ENCODE measurements around the gene FRAT2. TPM values are rescaled to one million over a fixed set of nuclear protein-coding genes. Genes with fewer than 3 reads are reported as not detected.

The FRAT2 gene
- 9.0 TPM for polyA plus RNA-seq (2013, experiment 1 of 2)
- polyA plus RNA-seq (2013, experiment 2 of 2), result 8.0 TPM

- 0% methylated on average over 66 to 83 of the region's 103 CpGs for WGBS, 2 experiments (ENCODE audit: insufficient coverage in 2 of 2)
- Histone ChIP-seq H3K36me3 (ENCODE audit: control insufficient read depth, insufficient read depth, low read length) (peaks cover 9% of the 10 kb centered on the region), H3K4me3 (ENCODE audit: extremely low read depth, insufficient read depth, low read length, poor library complexity, severe bottlenecking) (peak within 1 kb of the TSS; percentile 63), H3K4me1 (ENCODE audit: control insufficient read depth, insufficient read depth, low read length, poor library complexity, severe bottlenecking) (peaks cover 15% of the 10 kb centered on the region), H3K9me3 (ENCODE audit: control insufficient read depth, low read length) (no peaks in the 10 kb centered on the region), H3K27ac (ENCODE audit: low read depth, low read length, severe bottlenecking) (peak within 1 kb of the TSS; percentile 99)
These were observed at the start of gene FRAT2 for GRCh38 chr10:97334370-97335175. FRAT2 (minus strand) TSS chr10:97334729; CDS start chr10:97334572, 157 bp downstream.

- peaks cover 68% of the 10 kb centered on the region for H3K36me3 ChIP-seq (ENCODE audit: control insufficient read depth, insufficient read depth, low read length)
- H3K27ac ChIP-seq (ENCODE audit: low read depth, low read length, severe bottlenecking), result no peak overlapping the region
- no peak overlapping the region for H3K4me3 ChIP-seq (ENCODE audit: extremely low read depth, insufficient read depth, low read length, poor library complexity, severe bottlenecking)
- H3K9me3 ChIP-seq (ENCODE audit: control insufficient read depth, low read length), result no peaks in the 10 kb centered on the region
- 96 to 100% methylated on average over 3 to 4 of the region's 5 CpGs for WGBS, 2 experiments (ENCODE audit: insufficient coverage in 2 of 2)
- no peaks in the 10 kb centered on the region for H3K4me1 ChIP-seq (ENCODE audit: control insufficient read depth, insufficient read depth, low read length, poor library complexity, severe bottlenecking)
These were observed 49.6 kb upstream of the FRAT2 start for GRCh38 chr10:97384156-97384555.

GRCh38 chr10:97383159-97383558, 48.6 kb upstream of the FRAT2 start:
- Histone ChIP-seq H3K27ac (ENCODE audit: low read depth, low read length, severe bottlenecking) (no peak overlapping the region), H3K9me3 (ENCODE audit: control insufficient read depth, low read length) (no peaks in the 10 kb centered on the region), H3K36me3 (ENCODE audit: control insufficient read depth, insufficient read depth, low read length) (peaks cover 70% of the 10 kb centered on the region), H3K4me1 (ENCODE audit: control insufficient read depth, insufficient read depth, low read length, poor library complexity, severe bottlenecking) (no peaks in the 10 kb centered on the region), H3K4me3 (ENCODE audit: extremely low read depth, insufficient read depth, low read length, poor library complexity, severe bottlenecking) (no peak overlapping the region)
- WGBS, 2 experiments (ENCODE audit: insufficient coverage in 2 of 2), result 94 to 98% methylated on average over 4 to 5 of the region's 7 CpGs

- H3K36me3 ChIP-seq (ENCODE audit: control insufficient read depth, insufficient read depth, low read length), result peaks cover 74% of the 10 kb centered on the region
- 76 to 86% methylated on average over 5 to 8 of the region's 8 CpGs for WGBS, 2 experiments (ENCODE audit: insufficient coverage in 2 of 2)
- H3K4me3 ChIP-seq (ENCODE audit: extremely low read depth, insufficient read depth, low read length, poor library complexity, severe bottlenecking), result no peak overlapping the region
- H3K27ac ChIP-seq (ENCODE audit: low read depth, low read length, severe bottlenecking), result no peak overlapping the region
- H3K4me1 ChIP-seq (ENCODE audit: control insufficient read depth, insufficient read depth, low read length, poor library complexity, severe bottlenecking), result no peaks in the 10 kb centered on the region
- H3K9me3 ChIP-seq (ENCODE audit: control insufficient read depth, low read length), result no peaks in the 10 kb centered on the region
These were observed 47.1 kb upstream of the FRAT2 start for GRCh38 chr10:97381626-97382025.

- H3K4me3 ChIP-seq (ENCODE audit: extremely low read depth, insufficient read depth, low read length, poor library complexity, severe bottlenecking), result no peak overlapping the region
- H3K4me1 ChIP-seq (ENCODE audit: control insufficient read depth, insufficient read depth, low read length, poor library complexity, severe bottlenecking), result no peaks in the 10 kb centered on the region
- peaks cover 72% of the 10 kb centered on the region for H3K36me3 ChIP-seq (ENCODE audit: control insufficient read depth, insufficient read depth, low read length)
- H3K9me3 ChIP-seq (ENCODE audit: control insufficient read depth, low read length), result no peaks in the 10 kb centered on the region
- no peak overlapping the region for H3K27ac ChIP-seq (ENCODE audit: low read depth, low read length, severe bottlenecking)
- WGBS, 2 experiments (ENCODE audit: insufficient coverage in 2 of 2), result 95 to 96% methylated on average over 7 of the region's 8 CpGs
These were observed 46.0 kb upstream of the FRAT2 start for GRCh38 chr10:97380516-97380915.

- no peaks in the 10 kb centered on the region for H3K9me3 ChIP-seq (ENCODE audit: control insufficient read depth, low read length)
- whole genome bisulfite sequencing, 2 experiments (ENCODE audit: insufficient coverage in 2 of 2), result 89 to 93% methylated on average over 12 to 14 of the region's 15 CpGs
- H3K36me3 ChIP-seq (ENCODE audit: control insufficient read depth, insufficient read depth, low read length), result peaks cover 70% of the 10 kb centered on the region
These were observed 44.7 kb upstream of the FRAT2 start for GRCh38 chr10:97378933-97379921.

GRCh38 chr10:97376413-97376812, 41.9 kb upstream of the FRAT2 start:
- H3K36me3 ChIP-seq (ENCODE audit: control insufficient read depth, insufficient read depth, low read length), result peaks cover 89% of the 10 kb centered on the region
- H3K4me1 ChIP-seq (ENCODE audit: control insufficient read depth, insufficient read depth, low read length, poor library complexity, severe bottlenecking), result no peaks in the 10 kb centered on the region
- no peak overlapping the region for H3K4me3 ChIP-seq (ENCODE audit: extremely low read depth, insufficient read depth, low read length, poor library complexity, severe bottlenecking)
- 88 to 94% methylated on average over 3 of the region's 6 CpGs for WGBS, 2 experiments (ENCODE audit: insufficient coverage in 2 of 2)
- no peaks in the 10 kb centered on the region for H3K9me3 ChIP-seq (ENCODE audit: control insufficient read depth, low read length)
- no peak overlapping the region for H3K27ac ChIP-seq (ENCODE audit: low read depth, low read length, severe bottlenecking)

More at GRCh38 chr10:97378933-97379921, 44.7 kb upstream of the FRAT2 start:
- no peak overlapping the region for H3K27ac ChIP-seq (ENCODE audit: low read depth, low read length, severe bottlenecking)
- H3K4me1 ChIP-seq (ENCODE audit: control insufficient read depth, insufficient read depth, low read length, poor library complexity, severe bottlenecking), result no peaks in the 10 kb centered on the region
- H3K4me3 ChIP-seq (ENCODE audit: extremely low read depth, insufficient read depth, low read length, poor library complexity, severe bottlenecking), result no peak overlapping the region

- Histone ChIP-seq H3K4me1 (ENCODE audit: control insufficient read depth, insufficient read depth, low read length, poor library complexity, severe bottlenecking) (no peaks in the 10 kb centered on the region), H3K36me3 (ENCODE audit: control insufficient read depth, insufficient read depth, low read length) (peaks cover 92% of the 10 kb centered on the region), H3K27ac (ENCODE audit: low read depth, low read length, severe bottlenecking) (no peak overlapping the region), H3K4me3 (ENCODE audit: extremely low read depth, insufficient read depth, low read length, poor library complexity, severe bottlenecking) (no peak overlapping the region), H3K9me3 (ENCODE audit: control insufficient read depth, low read length) (no peaks in the 10 kb centered on the region)
- WGBS, 2 experiments (ENCODE audit: insufficient coverage in 2 of 2), result 94 to 96% methylated on average over 9 of the region's 10 CpGs
These were observed 38.9 kb upstream of the FRAT2 start for GRCh38 chr10:97373456-97373855.

- Histone ChIP-seq H3K4me3 (ENCODE audit: extremely low read depth, insufficient read depth, low read length, poor library complexity, severe bottlenecking) (no peak overlapping the region), H3K36me3 (ENCODE audit: control insufficient read depth, insufficient read depth, low read length) (peaks cover 83% of the 10 kb centered on the region), H3K4me1 (ENCODE audit: control insufficient read depth, insufficient read depth, low read length, poor library complexity, severe bottlenecking) (no peaks in the 10 kb centered on the region), H3K9me3 (ENCODE audit: control insufficient read depth, low read length) (no peaks in the 10 kb centered on the region), H3K27ac (ENCODE audit: low read depth, low read length, severe bottlenecking) (no peak overlapping the region)
- WGBS, 2 experiments (ENCODE audit: insufficient coverage in 2 of 2), result 96% methylated on average over 4 to 7 of the region's 7 CpGs
These were observed 37.8 kb upstream of the FRAT2 start for GRCh38 chr10:97372233-97372875.

- H3K36me3 ChIP-seq (ENCODE audit: control insufficient read depth, insufficient read depth, low read length), result peaks cover 83% of the 10 kb centered on the region
- H3K27ac ChIP-seq (ENCODE audit: low read depth, low read length, severe bottlenecking), result no peak overlapping the region
- 90 to 96% methylated on average over 5 to 7 of the region's 7 CpGs for WGBS, 2 experiments (ENCODE audit: insufficient coverage in 2 of 2)
- no peaks in the 10 kb centered on the region for H3K9me3 ChIP-seq (ENCODE audit: control insufficient read depth, low read length)
- H3K4me3 ChIP-seq (ENCODE audit: extremely low read depth, insufficient read depth, low read length, poor library complexity, severe bottlenecking), result no peak overlapping the region
- H3K4me1 ChIP-seq (ENCODE audit: control insufficient read depth, insufficient read depth, low read length, poor library complexity, severe bottlenecking), result no peaks in the 10 kb centered on the region
These were observed 37.2 kb upstream of the FRAT2 start for GRCh38 chr10:97371696-97372095.

All from mesodermal cell (in vitro differentiated cells).